Adrenal gland (tissue), 12 donors: ENCODE results near the gene SPZ1. TPM values are rescaled to one million over a fixed set of nuclear protein-coding genes. Genes with fewer than 3 reads are reported as not detected.

ENCODE experiments used
- DNase-seq, 7 donors: peaks; one replicate each; pipeline ENCODE4 v3.0.0-alpha.2; 2019 to 2020
- H3K27ac ChIP-seq, 5 donors: fragments of 200-600 bp; sonication (generic) in 4 of 5; 1 replicate in 3 of 5; 2 replicates in 2 of 5; pipeline versions ENCODE4 v1.5.1 to v1.8.0; 2016 to 2020; ENCODE audit warnings: mild to moderate bottlenecking in 1 of 5
- H3K27me3 ChIP-seq: fragments of 200-600 bp; 2 replicates; pipeline ENCODE4 v1.8.0; 2021
- H3K36me3 ChIP-seq, 2 donors: fragments of 200-600 bp; replicated peaks in 1 of 2; 1 replicate in 1 of 2; 2 replicates in 1 of 2; pipeline versions ENCODE4 v1.5.1 to v1.8.0; 2018 to 2022
- H3K4me1 ChIP-seq, 2 donors: fragments of 200-600 bp; replicated peaks in 1 of 2; 1 replicate in 1 of 2; 2 replicates in 1 of 2; pipeline versions ENCODE4 v1.5.1 to v1.8.0; 2018 to 2021
- H3K4me3 ChIP-seq, 4 donors: fragments of 200-600 bp; sonication (generic) in 3 of 4; one replicate each; pipeline ENCODE4 v1.5.1; 2016 to 2018
- H3K9me3 ChIP-seq, 3 donors: fragments of 200-600 bp; sonication (generic) in 1 of 3; replicated peaks in 1 of 3; 1 replicate in 2 of 3; 2 replicates in 1 of 3; pipeline versions ENCODE4 v1.5.1 to v1.8.0; 2016 to 2021
- CTCF ChIP-seq, 6 experiments: fragments of 450-650 bp in 4 of 6; fragments of 200-600 bp in 2 of 6; sonication (generic) in 1 of 6; IDR thresholded peaks; 1 replicate in 5 of 6; 2 replicates in 1 of 6; pipeline versions ENCODE4 v1.5.1 to v1.8.0; 2016 to 2021; ENCODE audit warnings: antibody characterized with exemption in 6 of 6, mild to moderate bottlenecking in 2 of 6, moderate library complexity in 1 of 6
- POLR2A ChIP-seq, 2 donors: fragments of 450-650 bp; IDR thresholded peaks; one replicate each; pipeline ENCODE4 v1.6.1; 2017; ENCODE audit warnings: antibody characterized with exemption in 2 of 2, mild to moderate bottlenecking in 2 of 2, moderate library complexity in 1 of 2
- WGBS, 4 donors: extraction: QIAGEN DNeasy Blood & Tissue Kit in 2 of 4; methylation state at CpG; one replicate each; pipeline versions ENCODE4 v1.1.5 to v1.1.7; 2013 to 2017; 5-methylcytosine and 5-hydroxymethylcytosine counted together
- intact Hi-C, 2 donors: fragments of 100-400 bp; cut with DNase I; formaldehyde crosslinking; loops; one replicate each; pipeline versions ENCODE4 v1.14.1 to v1.15.0; 2022 to 2023
- polyA plus RNA-seq, 3 donors: library from polyadenylated mRNA; stranded (reverse); fragments of 200-250 nt in 2 of 3; fragments of 350-450 nt in 1 of 3; fragmentation: Illumina TruSeq in 1 of 3; extraction: RNeasy Lipid Tissue Mini Kit (QIAGEN cat#74804) in 1 of 3; gene quantifications; one replicate each; pipeline ENCODE4 v1.2.3, GENCODE V29; 2013 to 2014
- total RNA-seq, 9 donors: library from RNA; depleted of rRNA in 4 of 9; stranded (reverse); fragments of >200 nt in 4 of 9; fragments of 120-200 nt in 1 of 9; fragmentation: NEBNext Ultra II Directional in 1 of 9; extraction: Animal tissue kit (Norgen Biotek cat#: 25700) in 1 of 9; gene quantifications; one replicate each; pipeline versions ENCODE4 v1.1.0 to v1.2.4, GENCODE V29; 2013 to 2023
- donor health status: healthy with polysubstance abuse.
- donor health status: Bipolar disorder and iron deficiency.
- donor health status: DM: yes; HTN: yes; CAD: no.
- donor health status: DM: no; HTN: no; CAD: no.
- donor health status: DM: no; HTN: no; CAD: no.
- donor health status: DM: yes; HTN: yes; CAD: no.

The SPZ1 gene
- total and polyA plus RNA-seq, 12 donors = not detected

GRCh38 chr5:80309871-80310665, 9.7 kb upstream of the SPZ1 start:
- no peaks in the 10 kb centered on the region for H3K9me3 ChIP-seq
- 81 to 96% (median 93%) methylated on average over 2 to 34 of the region's 34 CpGs for WGBS, 4 donors
- no peak for DNase-seq
- no peaks in the 10 kb centered on the region for H3K27me3 ChIP-seq
- no peak overlapping the region for H3K4me3 ChIP-seq
- H3K4me1 ChIP-seq = no peaks in the 10 kb centered on the region
- intact Hi-C loops = loop anchor here (5.0 kb wide), 1 partner anchor 218 kb away; no protein-coding TSS in a partner anchor
- no peak overlapping the region for H3K27ac ChIP-seq
- TF ChIP-seq CTCF (IDR thresholded peaks at IDR 0.05) (no peak), POLR2A (IDR thresholded peaks at IDR 0.05) (no peak)
- no peaks in the 10 kb centered on the region for H3K36me3 ChIP-seq

GRCh38 chr5:80315244-80315643, 4.6 kb upstream of the SPZ1 start:
- Histone ChIP-seq H3K27ac (no peak overlapping the region), H3K27me3 (no peaks in the 10 kb centered on the region), H3K4me1 (no peaks in the 10 kb centered on the region), H3K4me3 (no peak overlapping the region), H3K9me3 (no peaks in the 10 kb centered on the region), H3K36me3 (no peaks in the 10 kb centered on the region)
- 86 to 100% (median 91%) methylated on average over 1 of the region's 1 CpG for WGBS, 4 donors
- TF ChIP-seq CTCF (IDR thresholded peaks at IDR 0.05) (no peak), POLR2A (IDR thresholded peaks at IDR 0.05) (no peak)
- intact Hi-C loops = no loop called here
- no peak for DNase-seq

GRCh38 chr5:80318212-80318611, 1.6 kb upstream of the SPZ1 start:
- 27 to 39% (median 33%) methylated on average over 1 of the region's 1 CpG for WGBS, 4 donors
- Histone ChIP-seq H3K9me3 (no peaks in the 10 kb centered on the region), H3K27ac (no peak overlapping the region), H3K4me3 (no peak overlapping the region), H3K36me3 (no peaks in the 10 kb centered on the region), H3K27me3 (no peaks in the 10 kb centered on the region), H3K4me1 (no peaks in the 10 kb centered on the region)
- intact Hi-C loops = no loop called here
- DNase-seq = peak in 5 of 7 donors; percentile 22 to 60 (median 29)
- TF ChIP-seq CTCF (IDR thresholded peaks at IDR 0.05) (no peak), POLR2A (IDR thresholded peaks at IDR 0.05) (no peak)

- WGBS, 4 donors = 80 to 92% (median 85%) methylated on average over 1 of the region's 1 CpG
- intact Hi-C loops = no loop called here
These were observed 5.1 kb downstream of the SPZ1 start for GRCh38 chr5:80324912-80325311.

GRCh38 chr5:80326468-80326867, 6.7 kb downstream of the SPZ1 start:
- intact Hi-C loops = no loop called here
- DNase-seq = no peak
- Histone ChIP-seq H3K4me3 (no peak overlapping the region), H3K4me1 (no peaks in the 10 kb centered on the region), H3K9me3 (no peaks in the 10 kb centered on the region), H3K27ac (no peak overlapping the region), H3K36me3 (no peaks in the 10 kb centered on the region), H3K27me3 (no peaks in the 10 kb centered on the region)
- WGBS, 4 donors = 37 to 97% (median 70%) methylated on average over 1 of the region's 1 CpG
- TF ChIP-seq CTCF (IDR thresholded peaks at IDR 0.05) (no peak), POLR2A (IDR thresholded peaks at IDR 0.05) (no peak)

More at GRCh38 chr5:80324912-80325311, 5.1 kb downstream of the SPZ1 start:
- TF ChIP-seq POLR2A (IDR thresholded peaks at IDR 0.05) = no peak
- Histone ChIP-seq H3K27me3 (no peaks in the 10 kb centered on the region), H3K27ac (no peak overlapping the region), H3K4me1 (no peaks in the 10 kb centered on the region), H3K36me3 (no peaks in the 10 kb centered on the region), H3K9me3 (no peaks in the 10 kb centered on the region), H3K4me3 (no peak overlapping the region)
- no peak for DNase-seq
